Pancreas (tissue), 10 donors: ENCODE data around the gene ITGAL. TPM values are rescaled to one million over a fixed set of nuclear protein-coding genes. Genes with fewer than 3 reads are reported as not detected.

Experiments used
- ATAC-seq, 4 donors: fragments of 200-7000 bp; cut with Tn5 transposase; one replicate each; pipeline versions ENCODE4 v1.8.0 to v1.9.1; 2020; ENCODE audit warnings: mild to moderate bottlenecking in 4 of 4, moderate library complexity in 4 of 4
- DNase-seq, 6 donors: peaks; one replicate each; pipeline ENCODE4 v3.0.0-alpha.2; 2020
- FAIRE-seq: peaks from 2 replicates; lab custom pipeline; 2012; peaks lifted over from hg19 to GRCh38; lab: Jason Lieb, UNC
- H3K27ac ChIP-seq, 4 donors: fragments of 200-600 bp; sonication (generic); 1 replicate in 3 of 4; 2 replicates in 1 of 4; pipeline versions ENCODE4 v1.5.0 to v1.8.0; 2020
- H3K27me3 ChIP-seq, 4 donors: fragments of 200-600 bp; one replicate each; pipeline ENCODE4 v1.8.0; 2021
- H3K36me3 ChIP-seq, 3 donors: fragments of 200-600 bp; sonication (generic) in 1 of 3; one replicate each; pipeline versions ENCODE4 v1.5.0 to v1.8.0; 2020 to 2021
- H3K4me1 ChIP-seq, 3 donors: fragments of 200-600 bp; one replicate each; pipeline ENCODE4 v1.8.0; 2021
- H3K4me3 ChIP-seq, 4 donors: fragments of 200-600 bp; sonication (generic) in 2 of 4; one replicate each; pipeline versions ENCODE4 v1.5.0 to v1.8.0; 2020 to 2021
- H3K9me3 ChIP-seq, 4 donors: fragments of 200-600 bp; one replicate each; pipeline ENCODE4 v1.8.0; 2021
- WGBS, 2 donors: extraction: QIAGEN DNeasy Blood & Tissue Kit; methylation state at CpG; one replicate each; pipeline ENCODE4 v1.1.7; 2013; 5-methylcytosine and 5-hydroxymethylcytosine counted together
- intact Hi-C, 3 donors: fragments of 100-400 bp; cut with DNase I; formaldehyde crosslinking; loops; one replicate each; pipeline versions ENCODE4 v1.11.1 to v1.14.2; 2022
- polyA plus RNA-seq, 2 donors: library from polyadenylated mRNA; stranded (reverse); fragments of 200-250 nt; gene quantifications; one replicate each; pipeline ENCODE4 v1.2.3, GENCODE V29; 2013
- total RNA-seq, 6 donors: library from RNA; stranded (reverse); fragmentation: NEBNext Ultra II Directional in 4 of 6; extraction: Animal tissue kit (Norgen Biotek cat#: 25700) in 4 of 6; gene quantifications; one replicate each; pipeline versions ENCODE4 v1.2.1 to v1.2.4, GENCODE V29; 2021 to 2023
- TF ChIP-seq, protein P1 (sequence below), 4 donors: fragments of 200-600 bp; sonication (generic) in 3 of 4; IDR thresholded peaks; one replicate each; pipeline versions ENCODE4 v1.5.0 to v1.8.0; 2021; ENCODE audit warnings: antibody characterized with exemption in 4 of 4
- donor health status: healthy with polysubstance abuse.
- donor health status: DM: no; HTN: no; CAD: no; lungs with moderate emphysema.
- donor health status: DM: no; HTN: no; CAD: no.
- donor health status: control.
- donor health status: control.
- donor health status: Bipolar disorder and iron deficiency.
- donor health status: DM: yes; HTN: yes; CAD: no.
- donor health status: DM: no; HTN: no; CAD: no.
- donor health status: DM: no; HTN: no; CAD: no.
- donor health status: DM: yes; HTN: yes; CAD: no.

Gene ITGAL
- 1 to 10 TPM; 1.1 to 9.1 (median 3.1) TPM for total RNA-seq
- polyA plus RNA-seq = 1 to 10 TPM in 1 of 2 donors, under 1 TPM in 1; 0.54 to 1.0 TPM

DNA sequence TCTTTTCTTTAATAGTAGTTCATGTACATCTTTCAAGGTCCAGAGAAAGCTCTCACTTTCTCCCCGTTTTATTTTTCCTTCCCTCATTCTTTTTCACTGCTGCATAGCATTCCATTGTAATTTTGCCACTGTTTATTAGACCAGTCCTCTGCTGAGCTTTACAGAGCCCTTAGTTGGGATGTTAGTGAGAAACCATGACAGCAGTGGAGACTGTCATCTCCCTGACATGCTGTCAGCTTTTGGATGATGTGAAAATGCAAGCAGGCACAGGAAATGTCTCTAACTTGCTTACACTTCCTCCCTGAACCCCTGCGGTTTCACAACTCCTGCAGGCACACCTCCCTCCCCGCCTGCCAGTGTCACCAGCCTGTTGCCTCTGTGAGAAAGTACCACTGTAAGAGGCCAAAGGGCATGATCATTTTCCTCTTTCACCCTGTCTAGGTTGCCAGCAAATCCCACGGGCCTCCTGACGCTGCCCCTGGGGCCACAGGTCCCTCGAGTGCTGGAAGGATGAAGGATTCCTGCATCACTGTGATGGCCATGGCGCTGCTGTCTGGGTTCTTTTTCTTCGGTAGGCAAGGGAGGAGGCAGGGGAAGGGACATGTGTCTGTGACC, at the start of gene ITGAL:
ITGAL (plus strand) TSS at position 415 of the 615 bp plus-strand sequence; CDS start at position 511, 96 bp downstream.
- Histone ChIP-seq H3K27ac (no peak within 1 kb of the TSS), H3K4me1 (no peaks in the 10 kb centered on the region), H3K4me3 (peak within 1 kb of the TSS in 1 of 4 donors; percentile 20), H3K27me3 (peaks cover 0 to 6% (median 0%) of the 10 kb centered on the region in 4 donors), H3K9me3 (no peaks in the 10 kb centered on the region), H3K36me3 (no peaks in the 10 kb centered on the region)
- TF ChIP-seq, protein P1, sequence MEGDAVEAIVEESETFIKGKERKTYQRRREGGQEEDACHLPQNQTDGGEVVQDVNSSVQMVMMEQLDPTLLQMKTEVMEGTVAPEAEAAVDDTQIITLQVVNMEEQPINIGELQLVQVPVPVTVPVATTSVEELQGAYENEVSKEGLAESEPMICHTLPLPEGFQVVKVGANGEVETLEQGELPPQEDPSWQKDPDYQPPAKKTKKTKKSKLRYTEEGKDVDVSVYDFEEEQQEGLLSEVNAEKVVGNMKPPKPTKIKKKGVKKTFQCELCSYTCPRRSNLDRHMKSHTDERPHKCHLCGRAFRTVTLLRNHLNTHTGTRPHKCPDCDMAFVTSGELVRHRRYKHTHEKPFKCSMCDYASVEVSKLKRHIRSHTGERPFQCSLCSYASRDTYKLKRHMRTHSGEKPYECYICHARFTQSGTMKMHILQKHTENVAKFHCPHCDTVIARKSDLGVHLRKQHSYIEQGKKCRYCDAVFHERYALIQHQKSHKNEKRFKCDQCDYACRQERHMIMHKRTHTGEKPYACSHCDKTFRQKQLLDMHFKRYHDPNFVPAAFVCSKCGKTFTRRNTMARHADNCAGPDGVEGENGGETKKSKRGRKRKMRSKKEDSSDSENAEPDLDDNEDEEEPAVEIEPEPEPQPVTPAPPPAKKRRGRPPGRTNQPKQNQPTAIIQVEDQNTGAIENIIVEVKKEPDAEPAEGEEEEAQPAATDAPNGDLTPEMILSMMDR (IDR thresholded peaks at IDR 0.05) = no peak
- ATAC-seq (peak in 3 of 4 donors; percentile 51 to 78 (median 76)), FAIRE-seq (no peak), DNase-seq (peak in 1 of 6 donors; percentile 42)
- WGBS, 2 donors = 57 to 61% methylated on average over 8 of the region's 8 CpGs
- intact Hi-C loops = no loop called here

DNA sequence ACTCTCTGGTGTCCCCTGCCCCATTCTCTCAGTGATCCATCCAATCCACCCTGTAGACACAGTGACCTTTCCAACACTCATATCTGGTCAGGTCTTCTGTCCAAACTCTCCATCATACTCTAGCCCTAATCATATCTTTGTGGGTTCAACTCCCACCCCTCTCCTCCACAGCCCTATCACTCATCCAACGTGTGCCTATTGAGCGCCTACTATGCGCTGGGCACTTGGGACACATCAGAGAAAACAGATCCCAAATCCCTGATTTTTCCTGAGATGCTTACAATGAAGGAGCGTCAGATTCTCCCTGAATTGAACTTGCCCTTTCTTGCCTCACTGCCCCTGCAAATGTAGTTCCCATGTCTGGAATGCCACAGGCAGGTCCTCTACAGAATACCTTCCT, 44.5 kb upstream of the ITGAL start:
- Histone ChIP-seq H3K4me1 (peaks cover 0 to 6% (median 0%) of the 10 kb centered on the region in 3 donors), H3K27me3 (no peaks in the 10 kb centered on the region), H3K36me3 (peaks cover 0 to 14% (median 0%) of the 10 kb centered on the region in 3 donors), H3K4me3 (no peak overlapping the region), H3K27ac (no peak overlapping the region), H3K9me3 (no peaks in the 10 kb centered on the region)
- 84 to 86% methylated on average over 4 of the region's 4 CpGs for WGBS, 2 donors
- intact Hi-C loops = no loop called here
- no peak for DNase-seq
- TF ChIP-seq, protein P1 (IDR thresholded peaks at IDR 0.05) = no peak
- FAIRE-seq = no peak
- no peak for ATAC-seq

DNA sequence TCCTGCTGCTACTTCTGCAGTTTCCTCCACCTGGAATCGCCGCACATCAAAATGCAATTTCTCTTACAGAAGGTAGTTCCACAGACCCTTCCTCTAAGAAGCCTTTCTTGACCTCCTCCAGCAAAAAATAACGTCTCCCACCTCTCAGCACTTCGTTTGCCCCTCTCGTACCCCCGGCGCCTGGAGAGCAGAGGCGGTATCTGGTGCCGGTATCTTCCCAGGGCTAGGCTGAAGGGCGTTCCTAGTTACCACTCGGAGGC, 43.2 kb upstream of the ITGAL start:
- Histone ChIP-seq H3K4me3 (peak overlapping the region; percentile 66 to 71 (median 68)), H3K9me3 (no peaks in the 10 kb centered on the region), H3K27ac (peak overlapping the region; percentile 7 to 74 (median 32)), H3K36me3 (peaks cover 0 to 9% (median 0%) of the 10 kb centered on the region in 3 donors), H3K4me1 (peaks cover 0 to 6% (median 0%) of the 10 kb centered on the region in 3 donors), H3K27me3 (no peaks in the 10 kb centered on the region)
- DNase-seq (no peak), FAIRE-seq (no peak), ATAC-seq (peak in 1 of 4 donors; percentile 37)
- intact Hi-C loops = no loop called here
- TF ChIP-seq, protein P1 (IDR thresholded peaks at IDR 0.05) = no peak
- 0 to 2% methylated on average over 11 of the region's 11 CpGs for WGBS, 2 donors

DNA sequence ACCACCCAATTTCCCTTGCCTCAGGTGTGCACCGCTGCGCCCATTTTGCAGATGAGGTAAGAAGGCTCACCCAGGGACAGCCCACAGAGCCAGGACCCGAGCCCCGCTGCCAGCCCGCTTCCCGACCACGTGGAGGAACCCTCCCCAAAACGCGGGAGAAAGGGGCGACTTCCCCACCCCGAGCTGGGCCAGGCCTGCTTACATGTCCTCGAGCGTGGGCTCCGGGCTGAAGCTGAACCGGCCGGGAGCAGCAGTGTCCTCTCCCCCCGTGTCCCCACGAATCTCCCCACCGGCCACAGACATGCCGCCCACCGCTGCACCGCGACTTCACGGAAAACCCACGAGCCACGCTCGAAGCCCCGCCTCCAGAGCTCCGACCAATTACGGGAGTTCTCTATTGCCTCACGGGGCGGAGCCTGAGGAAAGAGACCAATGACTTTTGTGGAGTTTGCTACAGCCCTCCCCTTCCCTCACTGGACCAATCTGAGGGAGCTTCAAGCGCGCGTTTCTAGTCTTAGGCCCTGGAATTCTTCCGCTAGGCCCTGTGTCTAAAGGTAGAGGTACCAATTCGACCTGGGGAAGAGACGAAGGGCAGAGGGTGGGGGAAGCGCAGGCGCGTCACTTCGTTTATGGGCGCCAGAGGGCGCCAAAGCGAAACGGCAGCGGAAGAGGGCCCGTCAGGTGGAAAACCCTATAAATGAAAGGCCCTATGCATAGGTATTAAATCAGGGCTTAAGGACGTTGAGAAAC, 42.7 kb upstream of the ITGAL start, which contains the start of gene DCTPP1:
DCTPP1 (minus strand) TSS at position 353 of the 750 bp plus-strand sequence; CDS start at position 303, 50 bp downstream.
- Histone ChIP-seq H3K4me3 (peak within 1 kb of the TSS; percentile 66 to 71 (median 68)), H3K27ac (peak within 1 kb of the TSS; percentile 8 to 74 (median 36)), H3K36me3 (peaks cover 0 to 8% (median 0%) of the 10 kb centered on the region in 3 donors), H3K4me1 (peaks cover 0 to 6% (median 0%) of the 10 kb centered on the region in 3 donors), H3K27me3 (no peaks in the 10 kb centered on the region), H3K9me3 (no peaks in the 10 kb centered on the region)
- DNase-seq = peak; percentile 92 to 97 (median 96)
- FAIRE-seq = peak; percentile 88
- peak; percentile 97 to 99 (median 98) for ATAC-seq
- 0% methylated on average over 49 of the region's 49 CpGs for WGBS, 2 donors
- intact Hi-C loops = loop anchor here in 2 of 3 donors (5.0 kb wide), 2 partner anchors 92 to 97 kb away; partner anchors contain the start of gene ZNF768 (in 1 of the 2)
- TF ChIP-seq, protein P1 (IDR thresholded peaks at IDR 0.05) = peak; percentile 68 to 87 (median 81)
